NCI-H345 treated with DMSO at 0.1 percent for 48 hours (cell line): ENCODE measurements around the gene TMEM11.

Experiments
- DNase-seq: peaks from one replicate; lab custom pipeline; 2025; ENCODE audit not compliant: unreplicated experiment; lab: John Stamatoyannopoulos, UW

The TMEM11 gene

GRCh38 chr17:21186399-21187187 is 27.4 kb downstream of the TMEM11 start:
- no peak for DNase-seq

DNA sequence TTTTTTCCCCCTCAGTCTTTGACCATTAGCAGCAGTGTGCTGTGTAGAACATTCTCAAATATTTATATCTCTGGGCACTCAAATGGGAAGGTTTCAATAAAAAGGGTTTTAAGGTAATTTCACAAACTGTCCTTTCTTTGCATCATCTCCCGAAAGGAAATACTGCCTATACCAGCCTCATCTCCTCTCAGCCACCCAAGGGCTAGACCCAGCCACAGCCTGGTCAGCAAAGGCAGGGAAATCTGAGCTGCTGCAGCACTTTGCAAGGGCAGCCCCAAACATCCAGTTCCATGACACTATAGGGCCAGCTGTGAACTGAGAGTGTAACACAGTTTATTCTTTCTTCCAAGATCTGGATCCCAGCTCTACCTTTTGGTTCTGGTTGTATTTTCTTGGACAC is 28.9 kb downstream of the TMEM11 start:
- DNase-seq: no peak

- DNase-seq: no peak
Observed at GRCh38 chr17:21184570-21184969, 29.4 kb downstream of the TMEM11 start.

- no peak for DNase-seq
Observed at GRCh38 chr17:21183468-21183867, 30.5 kb downstream of the TMEM11 start.

DNA sequence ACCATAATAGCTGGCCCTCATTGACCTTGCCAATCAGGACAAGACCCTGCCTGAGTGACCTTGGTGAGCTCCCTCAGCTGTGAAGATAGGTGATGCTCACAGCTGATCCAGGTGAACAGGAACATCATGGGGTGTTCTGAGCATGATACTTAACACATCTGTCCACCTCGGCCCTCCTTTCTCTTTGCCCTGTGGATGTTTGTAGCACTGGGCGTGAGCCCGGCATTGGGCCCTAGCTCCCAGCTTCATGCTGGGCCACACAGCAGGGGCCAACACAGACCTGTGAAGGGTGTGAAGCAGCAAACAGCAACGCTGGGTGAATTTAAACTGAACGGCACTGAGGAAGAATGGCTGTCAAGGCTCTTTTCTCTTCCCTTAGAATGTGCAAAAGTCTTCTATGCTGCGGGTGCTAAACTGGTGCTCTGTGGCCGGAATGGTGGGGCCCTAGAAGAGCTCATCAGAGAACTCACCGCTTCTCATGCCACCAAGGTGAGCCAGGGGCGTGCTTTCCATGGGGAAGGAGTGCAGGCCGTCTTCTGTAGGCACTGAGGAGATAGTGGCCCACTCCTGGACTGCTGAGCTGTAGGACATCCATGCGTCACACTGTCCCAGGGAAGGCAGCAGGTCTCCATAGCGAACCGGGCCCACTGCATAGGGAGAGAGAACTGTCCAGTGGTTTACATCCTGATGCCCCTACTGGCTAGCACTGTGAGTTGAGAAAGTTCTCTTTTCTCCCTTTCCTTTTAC is 35.9 kb downstream of the TMEM11 start:
- no peak for DNase-seq

DNA sequence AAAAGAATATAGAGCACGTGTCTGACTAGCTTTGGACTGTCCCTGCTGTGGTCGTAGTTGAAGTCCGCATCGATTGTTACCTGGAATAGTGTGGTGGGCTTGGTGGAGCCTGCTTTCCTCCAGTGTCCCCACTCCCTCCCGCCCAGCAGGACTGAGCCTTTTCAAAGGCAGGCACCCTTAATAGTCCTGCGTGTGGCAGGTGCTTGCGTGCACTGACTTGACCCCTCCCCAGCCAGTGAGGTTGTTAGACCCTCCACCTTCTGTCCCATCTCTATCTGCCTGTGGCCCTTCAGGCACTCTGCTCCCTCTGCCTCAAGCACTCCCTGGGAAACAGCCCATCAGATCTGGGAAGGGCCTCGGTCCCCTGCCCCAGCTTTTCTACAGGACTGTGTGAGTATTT is 36.6 kb downstream of the TMEM11 start:
- no peak for DNase-seq

- DNase-seq: no peak
Observed at GRCh38 chr17:21176773-21177395, 37.1 kb downstream of the TMEM11 start.

- no peak for DNase-seq
Observed at GRCh38 chr17:21174713-21175112, 39.2 kb downstream of the TMEM11 start.

DNA sequence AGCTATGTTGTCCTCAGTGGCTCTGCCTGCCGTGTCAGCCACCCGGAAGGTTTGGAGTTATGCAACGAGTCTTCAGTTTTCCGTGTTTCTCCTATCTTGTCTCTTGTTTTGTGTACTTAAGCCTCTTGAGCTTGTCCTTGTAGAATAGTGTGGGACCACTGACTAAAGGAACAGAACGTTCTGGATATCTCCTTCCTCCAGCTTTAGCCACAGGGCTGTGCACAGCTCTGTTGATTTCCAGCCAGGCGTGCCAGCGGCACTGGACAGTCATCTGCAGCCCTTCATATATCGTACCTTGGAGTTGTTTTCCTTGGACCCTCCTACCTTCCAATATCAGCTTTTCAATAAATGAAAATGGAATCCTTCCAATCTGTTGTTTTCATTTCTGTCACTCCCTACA is 39.8 kb downstream of the TMEM11 start:
- no peak for DNase-seq

DNA sequence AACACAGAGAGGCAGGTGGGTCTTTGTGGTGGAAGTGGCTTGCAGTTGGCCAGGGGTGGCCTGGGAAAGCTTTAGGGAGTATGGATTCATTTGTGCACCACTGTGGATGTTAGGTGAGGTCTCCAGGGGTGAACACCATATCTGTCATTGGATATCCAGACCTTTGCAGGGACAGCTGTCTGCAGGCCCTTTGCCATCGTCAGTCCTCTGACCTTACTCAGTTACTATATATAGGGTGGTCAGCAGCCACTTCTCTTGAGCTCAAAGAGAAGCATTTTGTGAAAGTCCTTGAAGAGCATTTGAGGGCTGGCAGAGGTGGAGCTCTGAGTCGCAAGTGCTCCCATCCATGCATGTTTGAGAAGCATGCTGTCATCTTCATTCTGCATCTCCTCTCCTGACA is 40.4 kb downstream of the TMEM11 start:
- DNase-seq: no peak

DNA sequence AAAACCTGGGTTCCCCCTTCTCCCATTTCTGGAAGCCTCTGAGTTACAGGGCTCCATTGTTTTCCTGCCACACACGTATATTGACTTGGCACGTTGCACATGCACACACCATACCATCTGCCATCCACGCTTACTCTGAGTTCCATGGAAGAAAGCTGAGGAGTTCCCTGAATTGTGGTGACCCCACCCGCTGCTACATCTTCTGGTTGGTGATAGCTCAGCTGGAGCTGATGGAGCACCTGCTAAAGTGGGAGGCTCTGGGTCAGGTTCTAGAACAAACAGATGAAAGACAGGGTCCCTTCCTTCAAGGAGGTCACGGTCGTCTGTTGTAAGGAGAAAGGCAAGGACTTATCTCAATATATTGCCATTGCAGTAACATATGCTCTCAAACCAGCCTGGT is 41.1 kb downstream of the TMEM11 start:
- no peak for DNase-seq

DNA sequence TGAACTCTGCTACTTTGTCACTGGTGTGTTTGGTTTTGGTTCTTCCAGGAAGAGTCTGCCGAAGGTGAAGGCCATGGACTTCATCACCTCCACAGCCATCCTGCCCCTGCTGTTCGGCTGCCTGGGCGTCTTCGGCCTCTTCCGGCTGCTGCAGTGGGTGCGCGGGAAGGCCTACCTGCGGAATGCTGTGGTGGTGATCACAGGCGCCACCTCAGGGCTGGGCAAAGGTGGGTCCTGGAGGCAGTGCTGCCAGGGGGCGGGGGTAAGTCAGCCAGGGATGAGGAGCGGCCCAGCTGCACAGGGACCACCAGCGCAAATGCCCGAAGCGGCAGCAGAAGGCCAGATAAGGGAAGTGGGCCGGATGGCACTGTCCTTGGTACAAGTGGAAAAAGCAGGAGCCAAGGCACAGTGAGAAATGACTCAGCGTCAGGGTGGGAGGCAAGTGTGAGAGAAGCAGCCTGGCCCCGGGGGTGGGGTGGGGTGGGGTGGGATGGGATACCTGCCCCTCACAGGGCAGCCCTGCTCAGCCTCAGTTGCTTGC is 41.9 kb downstream of the TMEM11 start:
- no peak for DNase-seq

DNA sequence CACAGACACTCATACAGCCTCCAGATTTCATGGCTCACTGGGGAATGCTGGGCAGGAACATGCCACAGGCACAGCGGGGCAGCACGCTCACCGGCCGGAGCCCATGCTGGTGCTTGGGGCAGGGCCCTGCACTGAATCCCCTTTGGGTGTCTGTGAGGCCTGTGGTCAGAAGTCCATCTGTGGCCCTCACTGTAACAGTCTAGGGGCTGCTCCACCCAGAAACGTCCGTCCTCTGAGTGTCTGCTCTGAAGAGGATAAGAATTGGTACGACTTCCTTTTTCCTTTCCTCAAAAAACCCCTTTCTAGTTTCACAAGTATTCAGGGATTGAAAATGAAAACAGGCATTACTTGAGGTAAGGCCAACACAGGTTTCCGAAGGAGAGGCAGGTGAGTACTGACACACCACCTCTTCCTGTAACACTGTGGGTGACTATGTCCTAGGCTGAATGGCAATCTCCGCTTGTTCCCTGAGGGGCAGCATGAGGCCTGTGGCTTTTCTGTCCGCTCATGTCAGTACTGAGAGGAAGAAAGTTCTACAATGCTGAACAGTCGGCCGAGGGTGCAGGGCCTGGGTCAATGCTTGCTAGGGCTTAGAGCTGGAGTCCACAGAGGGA is 42.5 kb downstream of the TMEM11 start:
- DNase-seq: no peak

- no peak for DNase-seq
Observed at GRCh38 chr17:21170809-21171208, 43.2 kb downstream of the TMEM11 start.

DNA sequence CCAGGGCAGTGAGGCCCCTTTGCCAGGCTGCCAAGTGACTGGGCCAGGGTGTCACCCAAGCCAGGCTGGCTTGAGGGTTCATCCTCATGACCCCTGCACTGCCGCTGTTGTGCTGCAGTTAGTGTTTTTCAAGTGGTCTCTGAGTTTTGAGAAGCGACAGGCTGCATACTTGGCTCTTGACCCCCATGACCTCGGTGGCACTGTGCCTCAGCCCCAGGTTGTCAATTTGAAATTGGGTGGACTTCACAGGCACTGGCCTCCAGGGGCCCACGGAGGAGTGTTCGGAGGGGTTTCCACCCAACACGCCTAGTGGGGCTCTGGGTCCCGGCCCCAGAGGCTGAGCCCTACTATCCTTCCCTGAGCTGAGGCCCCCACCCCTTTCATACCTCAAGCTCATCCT is 44.5 kb downstream of the TMEM11 start:
- DNase-seq: no peak

DNA sequence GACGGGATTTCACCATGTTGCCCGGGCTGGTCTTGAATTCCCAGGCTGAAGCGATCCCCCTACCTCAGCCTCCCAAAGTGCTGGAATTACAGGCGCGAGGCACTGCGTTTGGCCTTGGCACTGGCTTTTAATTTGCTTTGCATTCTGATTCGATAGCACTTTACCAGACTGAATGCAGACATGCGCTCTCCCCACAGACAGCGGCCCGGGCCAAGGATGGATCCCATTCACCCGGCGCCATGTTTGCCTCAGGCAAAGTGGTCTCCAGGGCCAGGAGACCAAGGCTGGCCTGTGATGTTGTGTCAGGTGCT is 45.5 kb downstream of the TMEM11 start:
- no peak for DNase-seq

- DNase-seq: no peak
Observed at GRCh38 chr17:21167303-21167702, 46.7 kb downstream of the TMEM11 start.

DNA sequence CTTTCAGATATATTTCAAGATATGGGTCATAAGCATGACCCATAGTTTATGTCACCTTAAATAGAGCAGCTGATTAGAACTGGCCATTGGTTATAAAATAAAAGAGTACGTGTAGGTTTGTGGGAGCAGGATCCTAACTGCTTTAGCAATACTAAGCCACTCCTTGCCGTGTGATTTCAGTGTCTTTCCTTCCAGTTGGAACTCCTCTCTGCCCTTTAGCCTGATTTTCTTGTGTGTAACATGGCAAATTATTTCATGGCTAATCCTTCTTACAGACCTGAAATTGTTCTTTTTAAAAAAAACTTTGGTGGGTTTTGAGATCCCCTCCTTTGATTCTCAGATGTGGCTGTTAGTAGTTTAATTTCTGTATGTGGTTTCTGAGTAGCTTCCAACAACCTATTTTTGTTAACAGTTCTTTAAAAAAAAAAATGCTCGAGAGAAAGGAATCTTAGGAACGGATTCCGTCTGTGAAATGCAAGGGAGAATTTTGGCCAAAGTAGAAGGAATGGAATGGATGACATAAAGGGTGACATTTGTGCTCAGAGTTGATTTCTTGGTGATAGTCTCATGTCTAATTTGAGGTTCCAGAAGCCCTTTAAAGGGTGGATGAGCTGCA is 47.3 kb downstream of the TMEM11 start:
- DNase-seq: no peak

DNA sequence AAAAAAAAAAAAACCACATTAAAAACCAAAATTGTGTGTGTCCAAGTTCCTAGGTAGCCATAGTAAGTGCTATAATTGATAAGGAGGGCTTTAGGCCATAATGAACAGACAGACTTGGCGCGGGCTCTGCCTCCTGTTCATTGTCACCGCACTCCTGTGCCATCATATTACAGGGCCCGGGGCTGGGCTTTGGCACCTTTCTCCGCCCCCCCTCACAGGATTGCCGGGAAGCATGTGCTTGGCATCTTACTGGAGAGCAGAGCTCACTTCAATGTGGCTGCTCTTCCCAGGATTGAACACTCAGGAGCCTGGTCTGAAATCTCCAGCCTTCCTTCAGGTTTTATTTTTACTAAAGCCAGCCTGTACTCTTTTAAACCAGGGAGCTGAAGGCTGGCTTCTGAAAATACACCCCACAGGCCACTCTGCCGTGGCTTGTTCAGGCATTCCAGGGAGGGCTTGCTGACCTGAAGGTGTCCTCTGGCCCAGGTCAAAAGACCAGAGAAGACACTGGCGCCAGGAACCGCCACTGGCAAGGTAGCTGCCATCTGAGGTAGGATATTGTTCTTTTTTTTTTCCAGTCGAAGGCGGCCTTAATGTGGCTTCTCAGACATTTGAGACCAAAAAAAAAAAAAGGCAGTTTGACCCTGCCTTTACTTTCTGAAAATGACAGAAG is 47.9 kb downstream of the TMEM11 start:
- DNase-seq: no peak

DNA sequence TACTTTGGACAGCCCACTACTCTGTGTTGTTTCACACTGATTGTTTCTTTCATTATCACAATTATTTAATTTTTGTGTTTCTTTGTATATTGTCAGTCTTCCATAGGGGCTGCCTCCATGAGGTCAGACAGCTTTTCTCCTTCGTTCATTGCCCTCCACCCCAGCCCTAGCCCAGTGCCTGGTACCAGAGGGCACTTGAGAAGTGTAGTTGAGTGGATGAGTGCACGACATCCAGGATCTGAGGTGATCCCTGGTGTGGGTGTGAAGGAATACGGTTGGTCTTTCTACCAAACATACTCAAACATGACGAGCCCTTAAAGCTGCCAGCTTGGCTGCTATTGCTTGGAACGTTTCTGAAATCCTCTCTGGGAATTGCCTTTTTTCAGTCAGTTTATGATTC is 49.3 kb downstream of the TMEM11 start:
- DNase-seq: no peak

DNA sequence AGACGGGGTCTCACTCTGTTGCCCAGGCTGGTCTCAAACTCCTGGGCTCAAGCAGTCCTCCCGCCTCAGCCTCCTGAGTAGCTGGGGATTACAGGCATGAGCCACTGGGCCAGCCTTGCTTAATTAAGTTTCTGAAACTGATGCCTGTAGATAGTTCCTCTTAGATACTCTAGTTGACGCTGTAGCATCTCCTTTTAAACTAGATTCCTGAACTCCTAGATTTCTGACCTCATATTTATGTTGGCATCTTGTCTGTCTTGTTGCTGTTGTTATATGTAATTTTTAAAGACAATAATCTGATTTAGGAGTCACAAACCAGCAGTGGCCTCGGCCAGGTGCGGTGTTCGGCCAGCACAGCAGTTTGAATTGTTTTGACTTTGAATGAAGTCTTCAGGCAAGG is 49.7 kb downstream of the TMEM11 start:
- DNase-seq: no peak
